CD4-positive, alpha-beta T cell treated with Interleukin-4 for 1 hour (primary cell): ENCODE data around the gene TMEM116.
"Not testable (repeated sequence)": the region's sequence is repeated elsewhere in the genome, so short reads cannot be mapped to it uniquely, and the experiment has no call there.

Experiments used
- DNase-seq, 2 donors: peaks; one replicate each; pipeline ENCODE4 v3.0.0-alpha.2; 2020 to 2022

Gene TMEM116

GRCh38 chr12:112012775-112013600 is at the start of gene TMEM116, which contains the start of gene ERP29:
Gene TMEM116 (minus strand): TSS chr12:112013165. CDS start chr12:112005270, 7,895 bp downstream.
Gene ERP29 (plus strand): TSS chr12:112013426. CDS start chr12:112013466, 40 bp downstream.
- peak; percentile 99 to 100 for DNase-seq

GRCh38 chr12:112061137-112061536 is 48.2 kb upstream of the TMEM116 start:
- DNase-seq = no peak

GRCh38 chr12:112049351-112049750 is 36.4 kb upstream of the TMEM116 start:
- DNase-seq = no peak

GRCh38 chr12:112046003-112046402 is 33.0 kb upstream of the TMEM116 start:
- DNase-seq = no peak

GRCh38 chr12:112036614-112037013 is 23.6 kb upstream of the TMEM116 start:
- not testable (repeated sequence) for DNase-seq

- no peak for DNase-seq
Observed at GRCh38 chr12:112035219-112035785, 22.3 kb upstream of the TMEM116 start.

- no peak for DNase-seq
Observed at GRCh38 chr12:112032292-112032691, 19.3 kb upstream of the TMEM116 start.

GRCh38 chr12:112031472-112031871 is 18.5 kb upstream of the TMEM116 start:
- DNase-seq = no peak

GRCh38 chr12:112029301-112029700 is 16.3 kb upstream of the TMEM116 start:
- DNase-seq = no peak

- DNase-seq = no peak
Observed at GRCh38 chr12:112025808-112026375, 12.9 kb upstream of the TMEM116 start.

- no peak for DNase-seq
Observed at GRCh38 chr12:112023759-112024396, 10.9 kb upstream of the TMEM116 start.

- no peak for DNase-seq
Observed at GRCh38 chr12:112022241-112023016, 9.5 kb upstream of the TMEM116 start.

- no peak for DNase-seq
Observed at GRCh38 chr12:112020947-112021457, 8.0 kb upstream of the TMEM116 start.

- no peak for DNase-seq
Observed at GRCh38 chr12:112018571-112019237, 5.7 kb upstream of the TMEM116 start.

GRCh38 chr12:112017041-112017440 is 4.1 kb upstream of the TMEM116 start:
- no peak for DNase-seq

GRCh38 chr12:112015938-112016337 is 3.0 kb upstream of the TMEM116 start:
- no peak for DNase-seq

- DNase-seq = peak; percentile 72 to 80
Observed at GRCh38 chr12:112013601-112014402, 837 bp upstream of the TMEM116 start.

- DNase-seq = no peak
Observed at GRCh38 chr12:112011685-112012084, 1.3 kb downstream of the TMEM116 start.

- DNase-seq = no peak
Observed at GRCh38 chr12:112010415-112011344, 2.3 kb downstream of the TMEM116 start.

GRCh38 chr12:112009596-112009995 is 3.4 kb downstream of the TMEM116 start:
- DNase-seq = not testable (repeated sequence)
